GM23338 (cell line): ENCODE measurements around the gene MND1.

Source experiments
- CREB1 ChIP-seq: fragments of 250-450 bp; sonication (Bioruptor Pico); IDR thresholded peaks from 2 replicates; pipeline ENCODE4 v1.5.0; 2020; ENCODE audit warnings: low read depth, mild to moderate bottlenecking, moderate library complexity
- ETS1 ChIP-seq: IDR thresholded peaks from 2 replicates; pipeline ENCODE4 v1.6.1; 2016; ENCODE audit warnings: antibody characterized with exemption
- EZH2 ChIP-seq: fragments of 200-600 bp; sonication (generic); IDR thresholded peaks from one replicate; pipeline ENCODE4 v1.8.0; 2017; ENCODE audit warnings: antibody characterized with exemption, mild to moderate bottlenecking, low read depth; ENCODE audit not compliant: unreplicated experiment
- EZH2phosphoT487 ChIP-seq: fragments of 200-600 bp; sonication (generic); IDR thresholded peaks from one replicate; pipeline ENCODE4 v1.8.1; 2018; ENCODE audit warnings: antibody characterized with exemption; ENCODE audit not compliant: unreplicated experiment
- POLR2AphosphoS5 ChIP-seq: IDR thresholded peaks from 2 replicates; pipeline ENCODE4 v1.6.1; 2016; ENCODE audit warnings: antibody characterized with exemption, low read depth
- REST ChIP-seq: IDR thresholded peaks from one replicate; pipeline ENCODE4 v1.6.1; 2018; ENCODE audit warnings: antibody characterized with exemption; ENCODE audit not compliant: unreplicated experiment
- ZNF331 ChIP-seq: fragments of 250-450 bp; sonication (Bioruptor Pico); IDR thresholded peaks from 2 replicates; pipeline ENCODE4 v1.5.0; 2020; ENCODE audit warnings: low read depth, mild to moderate bottlenecking, moderate library complexity
- TF ChIP-seq, protein P1 (sequence below), 2 experiments: fragments of 200-600 bp in 1 of 2; sonication (generic) in 1 of 2; conservative IDR thresholded peaks; 2 replicates each; pipeline versions ENCODE4 v1.5.1 to v1.6.1; 2016 to 2017; ENCODE audit warnings: antibody characterized with exemption in 2 of 2, low read depth in 2 of 2, mild to moderate bottlenecking in 2 of 2, moderate library complexity in 1 of 2

GRCh38 chr4:153418558-153418957, 74.1 kb downstream of the MND1 start:
- TF ChIP-seq POLR2AphosphoS5 (no peak), EZH2 (no peak), REST (no peak), EZH2phosphoT487 (no peak), CREB1 (no peak), ZNF331 (CRISPR knock-in tag) (no peak), ETS1 (no peak)
- TF ChIP-seq, protein P1, sequence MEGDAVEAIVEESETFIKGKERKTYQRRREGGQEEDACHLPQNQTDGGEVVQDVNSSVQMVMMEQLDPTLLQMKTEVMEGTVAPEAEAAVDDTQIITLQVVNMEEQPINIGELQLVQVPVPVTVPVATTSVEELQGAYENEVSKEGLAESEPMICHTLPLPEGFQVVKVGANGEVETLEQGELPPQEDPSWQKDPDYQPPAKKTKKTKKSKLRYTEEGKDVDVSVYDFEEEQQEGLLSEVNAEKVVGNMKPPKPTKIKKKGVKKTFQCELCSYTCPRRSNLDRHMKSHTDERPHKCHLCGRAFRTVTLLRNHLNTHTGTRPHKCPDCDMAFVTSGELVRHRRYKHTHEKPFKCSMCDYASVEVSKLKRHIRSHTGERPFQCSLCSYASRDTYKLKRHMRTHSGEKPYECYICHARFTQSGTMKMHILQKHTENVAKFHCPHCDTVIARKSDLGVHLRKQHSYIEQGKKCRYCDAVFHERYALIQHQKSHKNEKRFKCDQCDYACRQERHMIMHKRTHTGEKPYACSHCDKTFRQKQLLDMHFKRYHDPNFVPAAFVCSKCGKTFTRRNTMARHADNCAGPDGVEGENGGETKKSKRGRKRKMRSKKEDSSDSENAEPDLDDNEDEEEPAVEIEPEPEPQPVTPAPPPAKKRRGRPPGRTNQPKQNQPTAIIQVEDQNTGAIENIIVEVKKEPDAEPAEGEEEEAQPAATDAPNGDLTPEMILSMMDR (conservative IDR thresholded peaks at IDR 0.05; ENCODE audit: low read depth in 2 of 2), result no peak
